CD14-positive monocyte (primary cell): ENCODE results near the gene ZC4H2. TPM values are rescaled to one million over a fixed set of nuclear protein-coding genes. Genes with fewer than 3 reads are reported as not detected.
"Not testable (repeated sequence)": the region's sequence is repeated elsewhere in the genome, so short reads cannot be mapped to it uniquely, and the experiment has no call there.

Experiments
- DNase-seq, 3 donors: peaks; one replicate each; pipeline ENCODE4 v3.0.0-alpha.2; 2011 to 2022
- H2AFZ ChIP-seq: 2 replicates; pipeline ENCODE4 v1.6.0; 2012; ENCODE audit warnings: mild to moderate bottlenecking, low read depth, low read length, inconsistent platforms; ENCODE audit not compliant: insufficient read depth, poor library complexity, severe bottlenecking
- H3K27ac ChIP-seq, 2 donors: 1 replicate in 1 of 2; 2 replicates in 1 of 2; pipeline ENCODE4 v1.5.1; 2012 to 2013; ENCODE audit warnings: low read length in 2 of 2, control low read depth in 1 of 2, inconsistent platforms in 1 of 2, low read depth in 1 of 2, mild to moderate bottlenecking in 1 of 2
- H3K27me3 ChIP-seq, 2 donors: one replicate each; pipeline versions ENCODE4 v1.6.0 to v1.6.1; 2011 to 2013; ENCODE audit warnings: low read length in 2 of 2; ENCODE audit not compliant: control insufficient read depth in 2 of 2, insufficient read depth in 2 of 2
- H3K36me3 ChIP-seq, 2 donors: replicated peaks in 1 of 2; 1 replicate in 1 of 2; 2 replicates in 1 of 2; pipeline versions ENCODE4 v1.5.1 to v1.6.1; 2012 to 2013; ENCODE audit warnings: low read length in 2 of 2, control low read depth in 1 of 2, inconsistent platforms in 1 of 2, mild to moderate bottlenecking in 1 of 2; ENCODE audit not compliant: insufficient read depth in 2 of 2, control insufficient read depth in 1 of 2
- H3K4me1 ChIP-seq, 2 donors: 1 replicate in 1 of 2; 2 replicates in 1 of 2; pipeline versions ENCODE4 v1.5.1 to v1.6.1; 2012 to 2013; ENCODE audit warnings: low read length in 2 of 2, control low read depth in 1 of 2, inconsistent platforms in 1 of 2, mild to moderate bottlenecking in 1 of 2, moderate library complexity in 1 of 2; ENCODE audit not compliant: insufficient read depth in 2 of 2, control insufficient read depth in 1 of 2
- H3K4me2 ChIP-seq: replicated peaks from 2 replicates; pipeline ENCODE3; 2012; ENCODE audit warnings: low read length, moderate library complexity, mild to moderate bottlenecking; ENCODE audit not compliant: poor library complexity, severe bottlenecking; ENCODE audit errors: extremely low read depth
- H3K4me3 ChIP-seq, 3 experiments: fragments of 200-600 bp in 1 of 3; sonication (generic) in 1 of 3; replicated peaks in 1 of 3; 1 replicate in 2 of 3; 2 replicates in 1 of 3; pipeline ENCODE4 v1.5.1; 2011 to 2013; ENCODE audit warnings: low read length in 3 of 3, mild to moderate bottlenecking in 3 of 3, control low read depth in 2 of 3, low read depth in 2 of 3, inconsistent platforms in 1 of 3, moderate library complexity in 1 of 3
- H3K79me2 ChIP-seq: 2 replicates; pipeline ENCODE4 v1.6.0; 2012; ENCODE audit warnings: mild to moderate bottlenecking, control low read depth, inconsistent platforms, low read length, moderate library complexity; ENCODE audit not compliant: insufficient read depth
- H3K9ac ChIP-seq: 2 replicates; pipeline ENCODE4 v1.6.0; 2017; ENCODE audit warnings: low read length, mild to moderate bottlenecking; ENCODE audit not compliant: insufficient read depth, poor library complexity, severe bottlenecking
- H3K9me3 ChIP-seq, 2 donors: replicated peaks in 1 of 2; 1 replicate in 1 of 2; 2 replicates in 1 of 2; pipeline versions ENCODE4 v1.5.1 to v1.6.1; 2012 to 2013; ENCODE audit warnings: low read length in 2 of 2, control low read depth in 1 of 2; ENCODE audit not compliant: control insufficient read depth in 1 of 2, insufficient read depth in 1 of 2
- H4K20me1 ChIP-seq: 2 replicates; pipeline ENCODE4 v1.6.0; 2012; ENCODE audit warnings: mild to moderate bottlenecking, low read length, control low read depth, moderate library complexity; ENCODE audit not compliant: insufficient read depth
- H3K27ac Mint-ChIP-seq, 7 donors: one replicate each; pipeline ENCODE4 v1.8.0; 2020; ENCODE audit warnings: mild to moderate bottlenecking in 7 of 7, mixed read lengths in 7 of 7, moderate library complexity in 6 of 7, inconsistent platforms in 2 of 7
- H3K27me3 Mint-ChIP-seq, 3 donors: one replicate each; pipeline ENCODE4 v1.8.0; 2021 to 2022; ENCODE audit warnings: low read depth in 3 of 3, mild to moderate bottlenecking in 3 of 3, mixed read lengths in 3 of 3, moderate library complexity in 3 of 3, inconsistent platforms in 1 of 3
- H3K36me3 Mint-ChIP-seq, 2 donors: one replicate each; pipeline ENCODE4 v1.8.0; 2020; ENCODE audit warnings: mixed read lengths in 2 of 2, inconsistent platforms in 1 of 2, mild to moderate bottlenecking in 1 of 2
- H3K4me1 Mint-ChIP-seq: one replicate; pipeline ENCODE4 v1.8.0; 2020; ENCODE audit warnings: mild to moderate bottlenecking, mixed read lengths
- H3K4me3 Mint-ChIP-seq, 2 donors: one replicate each; pipeline ENCODE4 v1.8.0; 2020; ENCODE audit warnings: mild to moderate bottlenecking in 2 of 2, mixed read lengths in 2 of 2, moderate library complexity in 1 of 2
- H3K9me3 Mint-ChIP-seq, 7 donors: one replicate each; pipeline ENCODE4 v1.8.0; 2020 to 2022; ENCODE audit warnings: mixed read lengths in 7 of 7, mild to moderate bottlenecking in 6 of 7, moderate library complexity in 6 of 7, inconsistent platforms in 2 of 7
- WGBS: methylation state at CpG from one replicate; pipeline ENCODE4 v1.1.5; 2013; ENCODE audit warnings: missing lambda C conversion rate; ENCODE audit not compliant: insufficient coverage; 5-methylcytosine and 5-hydroxymethylcytosine counted together
- intact Hi-C, 2 donors: fragments of 100-400 bp; cut with micrococcal nuclease; formaldehyde crosslinking; loops; one replicate each; pipeline versions ENCODE4 v1.15.0 to v1.15.1; 2023
- polyA plus RNA-seq, 3 donors: library from polyadenylated mRNA; depleted of rRNA in 1 of 3; unstranded in 2 of 3; stranded (reverse) in 1 of 3; fragments of 300-500 nt in 2 of 3; fragments of >200 nt in 1 of 3; fragmentation: Illumina TruSeq in 2 of 3; gene quantifications; 1 replicate in 2 of 3; 2 replicates in 1 of 3; pipeline ENCODE4 v1.2.3, GENCODE V29; 2012 to 2021
- TF ChIP-seq, protein P1 (sequence below): fragments of 200-600 bp; IDR thresholded peaks from one replicate; pipeline ENCODE4 v1.8.0; 2022; ENCODE audit warnings: antibody characterized with exemption, mild to moderate bottlenecking

The ZC4H2 gene
- polyA plus RNA-seq, 3 donors: 1.9 to 3.3 (median 2.9) TPM

DNA sequence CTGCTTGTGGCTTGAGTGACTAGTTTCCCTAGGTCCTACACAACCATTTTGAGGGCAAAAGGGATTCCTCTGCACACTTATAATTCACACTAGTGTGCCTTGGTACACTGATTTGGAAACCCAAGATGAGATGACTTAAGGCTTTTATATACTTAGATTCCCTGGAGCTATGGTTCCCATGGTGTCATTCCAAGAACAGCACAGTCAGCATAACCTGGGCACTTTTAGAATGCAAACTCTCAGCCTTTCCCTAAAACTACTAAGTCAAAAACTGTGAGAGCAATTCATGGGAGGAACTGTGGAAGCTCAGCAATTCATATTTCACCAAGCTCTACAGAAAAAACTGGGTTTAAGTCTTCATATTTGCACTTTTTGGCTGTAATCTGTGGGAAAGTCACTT is 38.0 kb upstream of the ZC4H2 start:
- H3K27ac Mint-ChIP-seq: no peak overlapping the region
- intact Hi-C loops: no loop called here
- Histone ChIP-seq H3K4me3 (no peak overlapping the region), H3K36me3 (no peaks in the 10 kb centered on the region), H3K79me2 (no peaks in the 10 kb centered on the region), H3K4me1 (no peaks in the 10 kb centered on the region), H3K27me3 (no peaks in the 10 kb centered on the region), H4K20me1 (no peaks in the 10 kb centered on the region), H3K9me3 (no peaks in the 10 kb centered on the region), H2AFZ (no peak overlapping the region), H3K27ac (no peak overlapping the region), H3K4me2 (no peak overlapping the region), H3K9ac (no peak overlapping the region)
- H3K36me3 Mint-ChIP-seq: no peaks in the 10 kb centered on the region
- peaks cover 0 to 6% (median 2%) of the 10 kb centered on the region in 7 donors for H3K9me3 Mint-ChIP-seq
- H3K4me3 Mint-ChIP-seq: no peak overlapping the region
- H3K4me1 Mint-ChIP-seq: no peaks in the 10 kb centered on the region
- H3K27me3 Mint-ChIP-seq: peaks cover 0 to 2% (median 0%) of the 10 kb centered on the region in 3 donors
- TF ChIP-seq, protein P1, sequence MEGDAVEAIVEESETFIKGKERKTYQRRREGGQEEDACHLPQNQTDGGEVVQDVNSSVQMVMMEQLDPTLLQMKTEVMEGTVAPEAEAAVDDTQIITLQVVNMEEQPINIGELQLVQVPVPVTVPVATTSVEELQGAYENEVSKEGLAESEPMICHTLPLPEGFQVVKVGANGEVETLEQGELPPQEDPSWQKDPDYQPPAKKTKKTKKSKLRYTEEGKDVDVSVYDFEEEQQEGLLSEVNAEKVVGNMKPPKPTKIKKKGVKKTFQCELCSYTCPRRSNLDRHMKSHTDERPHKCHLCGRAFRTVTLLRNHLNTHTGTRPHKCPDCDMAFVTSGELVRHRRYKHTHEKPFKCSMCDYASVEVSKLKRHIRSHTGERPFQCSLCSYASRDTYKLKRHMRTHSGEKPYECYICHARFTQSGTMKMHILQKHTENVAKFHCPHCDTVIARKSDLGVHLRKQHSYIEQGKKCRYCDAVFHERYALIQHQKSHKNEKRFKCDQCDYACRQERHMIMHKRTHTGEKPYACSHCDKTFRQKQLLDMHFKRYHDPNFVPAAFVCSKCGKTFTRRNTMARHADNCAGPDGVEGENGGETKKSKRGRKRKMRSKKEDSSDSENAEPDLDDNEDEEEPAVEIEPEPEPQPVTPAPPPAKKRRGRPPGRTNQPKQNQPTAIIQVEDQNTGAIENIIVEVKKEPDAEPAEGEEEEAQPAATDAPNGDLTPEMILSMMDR: no peak
- no peak for DNase-seq

DNA sequence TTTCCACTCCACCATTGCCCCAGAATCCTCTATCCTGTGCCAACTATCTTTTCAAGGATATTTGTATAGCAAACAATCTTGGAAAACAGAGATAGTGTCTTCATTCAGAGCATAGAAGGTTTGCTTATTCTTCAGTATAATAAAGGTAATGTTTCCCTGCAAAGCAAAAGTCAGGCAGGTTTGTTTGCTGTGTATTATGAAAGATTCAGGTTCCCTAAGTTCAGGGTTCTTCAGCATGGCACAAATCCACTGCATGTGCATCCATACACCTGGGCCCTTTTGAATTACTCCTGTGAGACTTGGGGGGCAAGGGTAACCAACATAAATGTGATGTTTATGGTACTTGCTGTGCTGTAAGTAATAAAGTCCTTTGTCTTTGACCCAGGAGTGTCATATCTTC is 33.2 kb upstream of the ZC4H2 start:
- no peak for DNase-seq
- intact Hi-C loops: no loop called here
- H3K36me3 Mint-ChIP-seq: no peaks in the 10 kb centered on the region
- H3K27ac Mint-ChIP-seq: no peak overlapping the region
- Histone ChIP-seq H4K20me1 (no peaks in the 10 kb centered on the region), H2AFZ (no peak overlapping the region), H3K9ac (no peak overlapping the region), H3K36me3 (no peaks in the 10 kb centered on the region), H3K79me2 (no peaks in the 10 kb centered on the region), H3K27ac (no peak overlapping the region), H3K4me1 (no peaks in the 10 kb centered on the region), H3K9me3 (no peaks in the 10 kb centered on the region), H3K4me3 (no peak overlapping the region), H3K27me3 (no peaks in the 10 kb centered on the region), H3K4me2 (no peak overlapping the region)
- H3K27me3 Mint-ChIP-seq: no peaks in the 10 kb centered on the region
- TF ChIP-seq, protein P1: no peak
- H3K4me1 Mint-ChIP-seq: no peaks in the 10 kb centered on the region
- no peak overlapping the region for H3K4me3 Mint-ChIP-seq
- peaks cover 0 to 4% (median 3%) of the 10 kb centered on the region in 7 donors for H3K9me3 Mint-ChIP-seq

DNA sequence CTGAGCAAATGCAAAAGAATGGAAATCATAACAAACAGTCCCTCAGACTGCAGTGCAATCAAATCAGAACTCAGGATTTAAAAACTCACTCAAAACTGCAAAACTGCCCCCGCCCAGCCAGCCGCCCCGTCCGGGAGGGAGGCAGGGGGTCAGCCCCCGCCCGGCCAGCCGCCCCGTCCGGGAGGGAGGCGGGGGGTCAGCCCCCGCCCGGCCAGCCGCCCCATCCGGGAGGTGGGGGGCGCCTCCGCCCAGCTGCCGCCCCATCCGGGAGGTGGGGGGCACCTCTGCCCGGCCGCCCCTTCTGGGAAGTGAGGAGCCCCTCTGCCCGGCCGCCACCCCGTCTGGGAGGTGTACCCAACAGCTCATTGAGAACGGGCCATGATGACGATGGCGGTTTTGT is 26.0 kb upstream of the ZC4H2 start:
- H2AFZ ChIP-seq, H3K4me2 ChIP-seq, H3K36me3 ChIP-seq, intact Hi-C loops, H3K27ac Mint-ChIP-seq, H3K27me3 ChIP-seq, H3K4me3 Mint-ChIP-seq, H3K27ac ChIP-seq, DNase-seq, H3K79me2 ChIP-seq, H3K36me3 Mint-ChIP-seq, H3K4me3 ChIP-seq, H3K27me3 Mint-ChIP-seq, H4K20me1 ChIP-seq, H3K4me1 ChIP-seq, H3K4me1 Mint-ChIP-seq, H3K9ac ChIP-seq: not testable (repeated sequence)
- no CpG with 5 or more reads among the region's 26 CpGs for WGBS
- peaks cover 5 to 33% (median 15%) of the 10 kb centered on the region in 7 donors for H3K9me3 Mint-ChIP-seq
- H3K9me3 ChIP-seq: peaks cover 3 to 14% of the 10 kb centered on the region in 2 donors
